ENCODE measurements around the gene AOC3. TPM values are rescaled to one million over a fixed set of nuclear protein-coding genes. Genes with fewer than 3 reads are reported as not detected.

Gene AOC3
- polyA plus RNA-seq, 1 donor from 2014 or later: 0.35 TPM

DNA sequence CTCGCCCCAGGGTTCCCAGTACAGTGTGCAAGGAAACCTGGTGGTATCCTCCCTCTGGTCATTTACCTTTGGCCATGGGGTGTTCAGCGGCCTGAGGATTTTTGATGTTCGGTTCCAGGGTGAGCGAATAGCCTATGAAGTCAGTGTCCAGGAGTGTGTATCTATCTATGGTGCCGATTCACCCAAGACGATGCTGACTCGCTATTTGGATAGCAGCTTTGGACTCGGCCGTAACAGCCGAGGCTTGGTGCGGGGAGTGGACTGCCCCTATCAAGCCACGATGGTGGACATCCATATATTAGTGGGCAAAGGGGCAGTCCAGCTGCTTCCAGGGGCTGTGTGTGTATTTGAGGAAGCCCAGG, 5.5 kb upstream of the AOC3 start:
- H2AFZ ChIP-seq (ENCODE audit: low read depth, low read length): no peak overlapping the region
- no peak overlapping the region for H3K4me3 ChIP-seq (ENCODE audit: low read length)
- no peak for TF ChIP-seq EZH2 (IDR thresholded peaks at IDR 0.05; ENCODE audit: borderline replicate concordance, insufficient read depth, low read length, poor library complexity, severe bottlenecking)
- TF ChIP-seq MXI1 (conservative IDR thresholded peaks at IDR 0.05; ENCODE audit: poor library complexity, severe bottlenecking): no peak
- no peak for TF ChIP-seq REST (IDR thresholded peaks at IDR 0.05; ENCODE audit: borderline replicate concordance)
- no peak for TF ChIP-seq TAF1 (IDR thresholded peaks at IDR 0.05; ENCODE audit: low read depth)
- no peak for TF ChIP-seq RAD21 (conservative IDR thresholded peaks at IDR 0.05)
- no peaks in the 10 kb centered on the region for H3K9me2 ChIP-seq (ENCODE audit: insufficient read depth, low read length)
- H3K9me3 ChIP-seq (ENCODE audit: low read length): no peaks in the 10 kb centered on the region
- no peaks in the 10 kb centered on the region for H4K20me1 ChIP-seq (ENCODE audit: insufficient read depth)
- H3F3A ChIP-seq (ENCODE audit: insufficient read depth, low read length, poor library complexity, severe bottlenecking): no peaks in the 10 kb centered on the region
- no peaks in the 10 kb centered on the region for H3K79me2 ChIP-seq (replicated peaks; ENCODE audit: insufficient read depth, low read length)
- H3K27me3 ChIP-seq (ENCODE audit: insufficient read depth, low read depth, low read length): no peaks in the 10 kb centered on the region
- no peak overlapping the region for H3K27ac ChIP-seq (ENCODE audit: low read length)
- no peak overlapping the region for H3K9ac ChIP-seq (ENCODE audit: low read length)
- H3K36me3 ChIP-seq (ENCODE audit: insufficient read depth, low read length): no peaks in the 10 kb centered on the region
- no peak overlapping the region for H3K4me2 ChIP-seq (ENCODE audit: low read length)

DNA sequence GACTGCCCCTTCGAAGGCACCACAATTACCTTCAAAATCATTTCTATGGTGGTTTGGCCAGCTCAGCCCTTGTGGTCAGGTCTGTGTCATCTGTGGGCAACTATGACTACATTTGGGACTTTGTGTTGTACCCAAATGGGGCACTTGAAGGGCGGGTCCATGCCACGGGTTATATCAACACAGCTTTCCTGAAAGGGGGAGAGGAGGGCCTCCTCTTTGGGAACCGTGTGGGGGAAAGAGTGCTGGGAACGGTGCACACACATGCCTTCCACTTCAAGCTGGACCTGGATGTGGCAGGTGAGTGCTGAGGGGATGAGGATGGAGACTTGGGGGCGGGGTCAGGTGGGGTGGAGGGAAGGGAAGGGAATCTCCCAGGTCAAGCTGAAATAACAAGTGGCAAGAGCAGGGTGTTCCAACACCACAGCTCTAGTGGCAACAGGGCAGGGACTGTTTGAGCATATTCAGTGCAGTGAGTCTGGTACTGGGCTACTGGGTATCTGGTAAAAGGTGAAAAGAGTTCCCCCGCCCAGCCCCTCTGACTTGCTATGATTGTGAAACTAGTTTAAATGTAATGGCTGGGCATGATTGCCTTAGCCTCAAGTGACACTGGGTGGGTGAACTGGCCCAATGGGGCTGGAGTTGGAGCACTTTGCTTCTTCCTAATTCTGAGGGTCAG, 4.9 kb upstream of the AOC3 start:
- Histone ChIP-seq H3K27ac (ENCODE audit: low read length) (no peak overlapping the region), H4K20me1 (ENCODE audit: insufficient read depth) (no peaks in the 10 kb centered on the region), H3K9ac (ENCODE audit: low read length) (no peak overlapping the region), H3K4me3 (ENCODE audit: low read length) (no peak overlapping the region), H3K79me2 (replicated peaks; ENCODE audit: insufficient read depth, low read length) (no peaks in the 10 kb centered on the region), H3K27me3 (ENCODE audit: insufficient read depth, low read depth, low read length) (no peaks in the 10 kb centered on the region), H3K4me2 (ENCODE audit: low read length) (no peak overlapping the region), H3K9me2 (ENCODE audit: insufficient read depth, low read length) (no peaks in the 10 kb centered on the region), H3K9me3 (ENCODE audit: low read length) (no peaks in the 10 kb centered on the region), H3K36me3 (ENCODE audit: insufficient read depth, low read length) (no peaks in the 10 kb centered on the region), H2AFZ (ENCODE audit: low read depth, low read length) (no peak overlapping the region), H3F3A (ENCODE audit: insufficient read depth, low read length, poor library complexity, severe bottlenecking) (no peaks in the 10 kb centered on the region)
- TF ChIP-seq TAF1 (IDR thresholded peaks at IDR 0.05; ENCODE audit: low read depth) (no peak), RAD21 (conservative IDR thresholded peaks at IDR 0.05) (no peak), POLR2AphosphoS5 (IDR thresholded peaks at IDR 0.05) (no peak), SMC3 (conservative IDR thresholded peaks at IDR 0.05; ENCODE audit: poor library complexity) (no peak), MXI1 (conservative IDR thresholded peaks at IDR 0.05; ENCODE audit: poor library complexity, severe bottlenecking) (no peak), REST (IDR thresholded peaks at IDR 0.05; ENCODE audit: borderline replicate concordance) (no peak), EP300 (conservative IDR thresholded peaks at IDR 0.05; ENCODE audit: poor library complexity, severe bottlenecking) (no peak), EZH2 (IDR thresholded peaks at IDR 0.05; ENCODE audit: borderline replicate concordance, insufficient read depth, low read length, poor library complexity, severe bottlenecking) (no peak), CTCF (IDR thresholded peaks at IDR 0.05; ENCODE audit: poor library complexity, severe bottlenecking) (no peak)
